SK-N-SH (cell line): ENCODE measurements around the gene TRPC6. TPM values are rescaled to one million over a fixed set of nuclear protein-coding genes. Genes with fewer than 3 reads are reported as not detected.
A peak's percentile ranks its signal among the peaks of the same experiment; 100 is the strongest.

Experiments used
- CTCF ChIA-PET: fragments of 300-600, 350-600 bp; formaldehyde crosslinking; extraction: SDS; loops from one replicate; lab custom pipeline; 2021; lab: Yijun Ruan, JAX
- POLR2A ChIA-PET: fragments of 350-600 bp; sonication (Branson Sonifier 250); formaldehyde crosslinking; extraction: SDS; loops from one replicate; lab custom pipeline; 2020; ENCODE audit warnings: antibody characterized with exemption, inconsistent platforms; lab: Yijun Ruan, JAX
- DNase-seq: peaks from one replicate; pipeline ENCODE4 v3.0.0; 2012
- H2AFZ ChIP-seq: fragments of 200-600 bp; sonication (generic); 2 replicates; pipeline ENCODE4 v1.8.1; 2016; ENCODE audit warnings: antibody characterized with exemption, mild to moderate bottlenecking, low read depth
- H3F3A ChIP-seq: fragments of 200-600 bp; sonication (generic); replicated peaks from 2 replicates; pipeline ENCODE3; 2016; ENCODE audit warnings: antibody characterized with exemption, mild to moderate bottlenecking; ENCODE audit not compliant: insufficient read depth
- H3K27ac ChIP-seq, 2 experiments: fragments of 200-500 bp in 1 of 2; fragments of 200-600 bp in 1 of 2; sonication (Bioruptor generic) in 1 of 2; sonication (generic), shearing (Covaris generic) in 1 of 2; 2 replicates each; pipeline versions ENCODE4 v1.5.1 to v1.6.1; 2014 to 2016; ENCODE audit warnings: low read depth in 2 of 2, inconsistent platforms in 1 of 2, low read length in 1 of 2, mild to moderate bottlenecking in 1 of 2, mixed read lengths in 1 of 2
- H3K27me3 ChIP-seq: fragments of 200-600 bp; sonication (generic), shearing (Covaris generic); 2 replicates; pipeline ENCODE4 v1.6.1; 2016; ENCODE audit warnings: mixed run types; ENCODE audit not compliant: insufficient read depth
- H3K36me3 ChIP-seq, 2 experiments: fragments of 200-500 bp in 1 of 2; fragments of 200-600 bp in 1 of 2; sonication (Bioruptor generic) in 1 of 2; sonication (generic) in 1 of 2; replicated peaks in 1 of 2; 2 replicates each; pipeline versions ENCODE3 to v1.5.1; 2014 to 2016; ENCODE audit warnings: low read length in 1 of 2, mild to moderate bottlenecking in 1 of 2; ENCODE audit not compliant: insufficient read depth in 2 of 2, control insufficient read depth in 1 of 2
- H3K4me1 ChIP-seq, 2 experiments: fragments of 200-500 bp in 1 of 2; fragments of 200-600 bp in 1 of 2; sonication (Bioruptor generic) in 1 of 2; sonication (generic), shearing (Covaris generic) in 1 of 2; 2 replicates each; pipeline versions ENCODE4 v1.5.1 to v1.6.1; 2014 to 2016; ENCODE audit warnings: low read depth in 1 of 2, low read length in 1 of 2, mixed run types in 1 of 2; ENCODE audit not compliant: insufficient read depth in 2 of 2, control insufficient read depth in 1 of 2
- H3K4me2 ChIP-seq: fragments of 200-600 bp; sonication (generic), shearing (Covaris generic); 2 replicates; pipeline ENCODE4 v1.6.1; 2017; ENCODE audit warnings: mixed run types
- H3K4me3 ChIP-seq, 2 experiments: fragments of 200-500 bp in 1 of 2; fragments of 200-600 bp in 1 of 2; sonication (Bioruptor generic) in 1 of 2; sonication (generic), shearing (Covaris generic) in 1 of 2; 2 replicates each; pipeline versions ENCODE4 v1.5.1 to v1.8.1; 2014 to 2016; ENCODE audit warnings: low read depth in 2 of 2, inconsistent platforms in 1 of 2, low read length in 1 of 2, mild to moderate bottlenecking in 1 of 2, mixed read lengths in 1 of 2, moderate library complexity in 1 of 2
- H3K79me2 ChIP-seq: fragments of 200-600 bp; sonication (generic); 2 replicates; pipeline ENCODE4 v1.8.1; 2017; ENCODE audit warnings: mild to moderate bottlenecking; ENCODE audit not compliant: insufficient read depth
- H3K9ac ChIP-seq: fragments of 200-600 bp; sonication (generic); 2 replicates; pipeline ENCODE4 v1.6.1; 2017; ENCODE audit warnings: mixed run types
- H3K9me2 ChIP-seq: fragments of 200-600 bp; sonication (generic); 2 replicates; pipeline ENCODE4 v1.6.1; 2017; ENCODE audit warnings: mixed run types
- H3K9me3 ChIP-seq: fragments of 200-600 bp; sonication (generic); 2 replicates; pipeline ENCODE4 v1.6.1; 2017; ENCODE audit warnings: mixed run types, mild to moderate bottlenecking, moderate library complexity
- H4K20me1 ChIP-seq: fragments of 200-600 bp; sonication (generic); 2 replicates; pipeline ENCODE4 v1.6.1; 2017; ENCODE audit warnings: mild to moderate bottlenecking, mixed run types; ENCODE audit not compliant: insufficient read depth
- CHD2 ChIP-seq: fragments of 150-350 bp; IDR thresholded peaks from 2 replicates; pipeline ENCODE4 v1.6.1; 2018; ENCODE audit warnings: low read length; ENCODE audit not compliant: partially characterized antibody
- EP300 ChIP-seq, 2 experiments: IDR thresholded peaks; 2 replicates each; pipeline versions ENCODE4 v1.4.0 to v1.6.1; 2012; ENCODE audit warnings: borderline replicate concordance in 1 of 2, low read depth in 1 of 2, low read length in 1 of 2
- EZH2phosphoT487 ChIP-seq: fragments of 200-600 bp; sonication (generic); IDR thresholded peaks from 2 replicates; pipeline ENCODE4 v1.6.1; 2017; ENCODE audit warnings: low read depth, mixed run types, mild to moderate bottlenecking, antibody characterized with exemption, moderate library complexity, borderline replicate concordance
- FOXJ3 ChIP-seq: sonication (generic); formaldehyde crosslinking; IDR thresholded peaks from 2 replicates; pipeline ENCODE4 v1.5.1; 2020; ENCODE audit warnings: mild to moderate bottlenecking, missing genetic modification reagents
- FOXM1 ChIP-seq: IDR thresholded peaks from 2 replicates; pipeline ENCODE4 v1.4.0; 2012; ENCODE audit warnings: low read depth, mild to moderate bottlenecking
- GATA2 ChIP-seq: sonication (generic); formaldehyde crosslinking; IDR thresholded peaks from 2 replicates; pipeline ENCODE4 v1.5.0; 2020; ENCODE audit warnings: mild to moderate bottlenecking, missing genetic modification reagents
- JUND ChIP-seq: IDR thresholded peaks from 2 replicates; pipeline ENCODE4 v1.4.0; 2012
- MEF2A ChIP-seq: IDR thresholded peaks from 2 replicates; pipeline ENCODE4 v1.4.0; 2012; ENCODE audit warnings: low read depth, borderline replicate concordance
- MXI1 ChIP-seq: IDR thresholded peaks from 2 replicates; pipeline ENCODE4 v1.6.1; 2012; ENCODE audit warnings: mild to moderate bottlenecking, low read depth, low read length, improper control_type of control experiment
- NFIC ChIP-seq: IDR thresholded peaks from 2 replicates; pipeline ENCODE4 v1.4.0; 2012; ENCODE audit warnings: borderline replicate concordance
- POLR2AphosphoS5 ChIP-seq: IDR thresholded peaks from 2 replicates; pipeline ENCODE4 v1.6.1; 2012; ENCODE audit warnings: low read depth, low read length
- RAD21 ChIP-seq: IDR thresholded peaks from 2 replicates; pipeline ENCODE4 v1.6.1; 2012; ENCODE audit warnings: mild to moderate bottlenecking, low read length
- RCOR1 ChIP-seq: fragments of 150-350 bp; IDR thresholded peaks from 2 replicates; pipeline ENCODE4 v1.6.1; 2017; ENCODE audit warnings: antibody characterized with exemption, low read length
- RFX5 ChIP-seq: IDR thresholded peaks from 2 replicates; pipeline ENCODE4 v1.6.1; 2012; ENCODE audit warnings: mild to moderate bottlenecking, improper control_type of control experiment, low read length
- SIN3A ChIP-seq: IDR thresholded peaks from 2 replicates; pipeline ENCODE4 v1.6.1; 2012; ENCODE audit warnings: low read depth, mild to moderate bottlenecking, low read length, moderate library complexity, borderline replicate concordance
- SMC3 ChIP-seq: IDR thresholded peaks from 2 replicates; pipeline ENCODE4 v1.6.1; 2012; ENCODE audit warnings: low read depth, low read length, improper control_type of control experiment
- TEAD4 ChIP-seq: IDR thresholded peaks from 2 replicates; pipeline ENCODE4 v1.4.0; 2012; ENCODE audit warnings: mild to moderate bottlenecking, borderline replicate concordance; ENCODE audit not compliant: insufficient read depth
- YY1 ChIP-seq: IDR thresholded peaks from 2 replicates; pipeline ENCODE4 v1.4.0; 2012; ENCODE audit warnings: low read depth, mild to moderate bottlenecking
- WGBS: methylation state at CpG from one replicate; pipeline ENCODE4 v1.1.6; 2017; ENCODE audit warnings: low lambda C conversion rate; 5-methylcytosine and 5-hydroxymethylcytosine counted together
- polyA plus RNA-seq, 3 experiments: library from polyadenylated mRNA; depleted of rRNA; stranded (reverse); fragments of >200 nt; gene quantifications; 2 replicates each; pipeline ENCODE4 v1.2.3, GENCODE V29; 2012
- TF ChIP-seq, protein P1 (sequence below): IDR thresholded peaks from 2 replicates; pipeline ENCODE4 v1.4.0; 2012; ENCODE audit warnings: low read depth
- TF ChIP-seq, protein P2 (sequence below): fragments of 200-600 bp; sonication (generic); IDR thresholded peaks from 2 replicates; pipeline ENCODE4 v1.6.1; 2017; ENCODE audit warnings: antibody characterized with exemption, mild to moderate bottlenecking, moderate library complexity
- TF ChIP-seq, protein P3 (sequence below): IDR thresholded peaks from 2 replicates; pipeline ENCODE4; 2012
- TF ChIP-seq, protein P4 (sequence below): IDR thresholded peaks from 2 replicates; pipeline ENCODE4 v1.6.1; 2012; ENCODE audit warnings: mild to moderate bottlenecking, low read depth, low read length, moderate library complexity
- TF ChIP-seq, protein P5 (sequence below): fragments of 150-350 bp; IDR thresholded peaks from 2 replicates; pipeline ENCODE4 v1.6.1; 2017; ENCODE audit warnings: antibody characterized with exemption, low read length, low read depth, borderline replicate concordance

TRPC6 gene
- polyA plus RNA-seq, 1 of the 3 experiments (the other 2 are of a cell fraction): not detected

DNA sequence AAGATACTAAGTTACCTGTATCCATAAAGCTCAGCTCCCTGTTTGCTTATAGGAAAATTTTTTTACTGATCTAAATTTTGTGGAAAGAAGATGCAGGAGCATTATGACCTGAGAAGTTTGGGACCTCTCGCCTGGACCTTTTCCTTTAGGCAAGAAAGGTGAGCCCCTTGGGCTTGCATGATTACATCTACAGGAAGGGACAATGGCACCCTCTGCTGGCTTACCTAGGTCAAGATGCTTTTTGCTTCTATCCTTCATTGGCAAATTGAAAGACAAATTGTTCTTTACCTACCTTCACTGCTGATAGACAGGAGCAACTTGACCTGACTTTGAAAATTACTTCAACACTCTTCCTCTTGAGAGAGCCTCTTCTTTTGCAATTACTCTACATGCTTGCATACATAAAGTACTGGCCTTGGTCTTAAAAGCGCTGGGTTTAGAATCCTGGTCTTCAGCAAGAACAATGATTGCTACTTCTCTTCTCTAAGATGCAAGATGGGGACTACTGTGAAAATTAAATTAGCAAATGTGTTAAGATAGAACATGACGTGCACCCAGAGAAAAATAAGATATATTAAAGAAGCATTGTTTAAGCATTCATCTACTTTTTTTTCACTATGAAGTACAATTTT, 147.2 kb downstream of the TRPC6 start:
- WGBS: 27% methylated on average over 3 of the region's 3 CpGs
- Histone ChIP-seq H3K27me3 (no peaks in the 10 kb centered on the region), H3K9me3 (no peaks in the 10 kb centered on the region), H2AFZ (no peak overlapping the region), H3K9me2 (no peaks in the 10 kb centered on the region), H3K4me2 (no peak overlapping the region), H4K20me1 (no peaks in the 10 kb centered on the region), H3K27ac (no peak overlapping the region), H3F3A (peaks cover 5% of the 10 kb centered on the region), H3K36me3 (no peaks in the 10 kb centered on the region), H3K79me2 (no peaks in the 10 kb centered on the region), H3K4me1 (no peaks in the 10 kb centered on the region), H3K4me3 (no peak overlapping the region), H3K9ac (no peak overlapping the region)
- peak; percentile 5 for DNase-seq
- TF ChIP-seq, protein P1, sequence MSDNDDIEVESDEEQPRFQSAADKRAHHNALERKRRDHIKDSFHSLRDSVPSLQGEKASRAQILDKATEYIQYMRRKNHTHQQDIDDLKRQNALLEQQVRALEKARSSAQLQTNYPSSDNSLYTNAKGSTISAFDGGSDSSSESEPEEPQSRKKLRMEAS: no peak
- TF ChIP-seq RAD21 (peak; percentile 41), YY1 (no peak), RFX5 (no peak), CHD2 (no peak), MXI1 (no peak), EP300 (IDR thresholded peaks at IDR 0.05; ENCODE audit: borderline replicate concordance in 1 of 2, low read depth in 1 of 2, low read length in 1 of 2) (no peak), JUND (no peak), SMC3 (peak; percentile 35), FOXJ3 (CRISPR knock-in tag) (no peak), RCOR1 (no peak), FOXM1 (no peak), EZH2phosphoT487 (no peak), POLR2AphosphoS5 (no peak), GATA2 (CRISPR knock-in tag) (no peak), SIN3A (no peak), TEAD4 (no peak), NFIC (no peak), MEF2A (no peak)
- TF ChIP-seq, protein P2, sequence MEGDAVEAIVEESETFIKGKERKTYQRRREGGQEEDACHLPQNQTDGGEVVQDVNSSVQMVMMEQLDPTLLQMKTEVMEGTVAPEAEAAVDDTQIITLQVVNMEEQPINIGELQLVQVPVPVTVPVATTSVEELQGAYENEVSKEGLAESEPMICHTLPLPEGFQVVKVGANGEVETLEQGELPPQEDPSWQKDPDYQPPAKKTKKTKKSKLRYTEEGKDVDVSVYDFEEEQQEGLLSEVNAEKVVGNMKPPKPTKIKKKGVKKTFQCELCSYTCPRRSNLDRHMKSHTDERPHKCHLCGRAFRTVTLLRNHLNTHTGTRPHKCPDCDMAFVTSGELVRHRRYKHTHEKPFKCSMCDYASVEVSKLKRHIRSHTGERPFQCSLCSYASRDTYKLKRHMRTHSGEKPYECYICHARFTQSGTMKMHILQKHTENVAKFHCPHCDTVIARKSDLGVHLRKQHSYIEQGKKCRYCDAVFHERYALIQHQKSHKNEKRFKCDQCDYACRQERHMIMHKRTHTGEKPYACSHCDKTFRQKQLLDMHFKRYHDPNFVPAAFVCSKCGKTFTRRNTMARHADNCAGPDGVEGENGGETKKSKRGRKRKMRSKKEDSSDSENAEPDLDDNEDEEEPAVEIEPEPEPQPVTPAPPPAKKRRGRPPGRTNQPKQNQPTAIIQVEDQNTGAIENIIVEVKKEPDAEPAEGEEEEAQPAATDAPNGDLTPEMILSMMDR: peak; percentile 73
- TF ChIP-seq, protein P3, sequence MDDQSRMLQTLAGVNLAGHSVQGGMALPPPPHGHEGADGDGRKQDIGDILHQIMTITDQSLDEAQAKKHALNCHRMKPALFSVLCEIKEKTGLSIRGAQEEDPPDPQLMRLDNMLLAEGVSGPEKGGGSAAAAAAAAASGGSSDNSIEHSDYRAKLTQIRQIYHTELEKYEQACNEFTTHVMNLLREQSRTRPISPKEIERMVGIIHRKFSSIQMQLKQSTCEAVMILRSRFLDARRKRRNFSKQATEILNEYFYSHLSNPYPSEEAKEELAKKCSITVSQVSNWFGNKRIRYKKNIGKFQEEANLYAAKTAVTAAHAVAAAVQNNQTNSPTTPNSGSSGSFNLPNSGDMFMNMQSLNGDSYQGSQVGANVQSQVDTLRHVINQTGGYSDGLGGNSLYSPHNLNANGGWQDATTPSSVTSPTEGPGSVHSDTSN: no peak
- TF ChIP-seq, protein P4, sequence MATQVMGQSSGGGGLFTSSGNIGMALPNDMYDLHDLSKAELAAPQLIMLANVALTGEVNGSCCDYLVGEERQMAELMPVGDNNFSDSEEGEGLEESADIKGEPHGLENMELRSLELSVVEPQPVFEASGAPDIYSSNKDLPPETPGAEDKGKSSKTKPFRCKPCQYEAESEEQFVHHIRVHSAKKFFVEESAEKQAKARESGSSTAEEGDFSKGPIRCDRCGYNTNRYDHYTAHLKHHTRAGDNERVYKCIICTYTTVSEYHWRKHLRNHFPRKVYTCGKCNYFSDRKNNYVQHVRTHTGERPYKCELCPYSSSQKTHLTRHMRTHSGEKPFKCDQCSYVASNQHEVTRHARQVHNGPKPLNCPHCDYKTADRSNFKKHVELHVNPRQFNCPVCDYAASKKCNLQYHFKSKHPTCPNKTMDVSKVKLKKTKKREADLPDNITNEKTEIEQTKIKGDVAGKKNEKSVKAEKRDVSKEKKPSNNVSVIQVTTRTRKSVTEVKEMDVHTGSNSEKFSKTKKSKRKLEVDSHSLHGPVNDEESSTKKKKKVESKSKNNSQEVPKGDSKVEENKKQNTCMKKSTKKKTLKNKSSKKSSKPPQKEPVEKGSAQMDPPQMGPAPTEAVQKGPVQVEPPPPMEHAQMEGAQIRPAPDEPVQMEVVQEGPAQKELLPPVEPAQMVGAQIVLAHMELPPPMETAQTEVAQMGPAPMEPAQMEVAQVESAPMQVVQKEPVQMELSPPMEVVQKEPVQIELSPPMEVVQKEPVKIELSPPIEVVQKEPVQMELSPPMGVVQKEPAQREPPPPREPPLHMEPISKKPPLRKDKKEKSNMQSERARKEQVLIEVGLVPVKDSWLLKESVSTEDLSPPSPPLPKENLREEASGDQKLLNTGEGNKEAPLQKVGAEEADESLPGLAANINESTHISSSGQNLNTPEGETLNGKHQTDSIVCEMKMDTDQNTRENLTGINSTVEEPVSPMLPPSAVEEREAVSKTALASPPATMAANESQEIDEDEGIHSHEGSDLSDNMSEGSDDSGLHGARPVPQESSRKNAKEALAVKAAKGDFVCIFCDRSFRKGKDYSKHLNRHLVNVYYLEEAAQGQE: no peak
- TF ChIP-seq, protein P5, sequence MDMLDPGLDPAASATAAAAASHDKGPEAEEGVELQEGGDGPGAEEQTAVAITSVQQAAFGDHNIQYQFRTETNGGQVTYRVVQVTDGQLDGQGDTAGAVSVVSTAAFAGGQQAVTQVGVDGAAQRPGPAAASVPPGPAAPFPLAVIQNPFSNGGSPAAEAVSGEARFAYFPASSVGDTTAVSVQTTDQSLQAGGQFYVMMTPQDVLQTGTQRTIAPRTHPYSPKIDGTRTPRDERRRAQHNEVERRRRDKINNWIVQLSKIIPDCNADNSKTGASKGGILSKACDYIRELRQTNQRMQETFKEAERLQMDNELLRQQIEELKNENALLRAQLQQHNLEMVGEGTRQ: no peak
- POLR2A ChIA-PET: no interaction called here
- CTCF ChIA-PET: interaction anchor here (0.7 kb wide), 1 partner anchor 18 kb away, joined by 3 read pairs; no protein-coding TSS in a partner anchor
